GM18951 (cell line): ENCODE measurements around the gene EN1.

ENCODE experiments used
- POLR2A ChIP-seq: IDR thresholded peaks from 4 replicates; pipeline ENCODE4 v1.6.1; 2011; ENCODE audit warnings: mild to moderate bottlenecking; ENCODE audit not compliant: insufficient read length, insufficient read depth; ENCODE audit errors: extremely low read depth
- in situ Hi-C: fragments of 300-500 bp; cut with MboI; formaldehyde crosslinking; loops from one replicate; pipeline ENCODE4 v1.12.0; 2022; ENCODE audit warnings: low sequenced_read_pairs, mixed read lengths, inconsistent platforms; ENCODE audit not compliant: unreplicated experiment

The EN1 gene

GRCh38 chr2:118861731-118862130 is 14.3 kb upstream of the EN1 start:
- TF ChIP-seq POLR2A, result no peak
- in situ Hi-C loops, result loop anchor here (25.0 kb wide), 1 partner anchor 824 kb away; no protein-coding TSS in a partner anchor

GRCh38 chr2:118861242-118861641 is 13.8 kb upstream of the EN1 start:
- in situ Hi-C loops, result loop anchor here (25.0 kb wide), 1 partner anchor 824 kb away; no protein-coding TSS in a partner anchor
- TF ChIP-seq POLR2A, result no peak

- in situ Hi-C loops, result loop anchor here (25.0 kb wide), 1 partner anchor 823 kb away; no protein-coding TSS in a partner anchor
These were observed 13.1 kb upstream of the EN1 start for GRCh38 chr2:118860506-118860905.

GRCh38 chr2:118859157-118859770 is 11.8 kb upstream of the EN1 start:
- no peak for TF ChIP-seq POLR2A
- in situ Hi-C loops, result loop anchor here (10.0 to 25.0 kb wide), 2 partner anchors 634 to 822 kb away; no protein-coding TSS in a partner anchor

More at GRCh38 chr2:118860506-118860905, 13.1 kb upstream of the EN1 start:
- TF ChIP-seq POLR2A, result no peak

GRCh38 chr2:118858485-118859156 is 11.2 kb upstream of the EN1 start:
- in situ Hi-C loops, result loop anchor here (10.0 to 25.0 kb wide), 2 partner anchors 634 to 821 kb away; no protein-coding TSS in a partner anchor
- no peak for TF ChIP-seq POLR2A

GRCh38 chr2:118857677-118858484 is 10.4 kb upstream of the EN1 start:
- in situ Hi-C loops, result loop anchor here (10.0 to 25.0 kb wide), 2 partner anchors 633 to 821 kb away; no protein-coding TSS in a partner anchor
- TF ChIP-seq POLR2A, result no peak

GRCh38 chr2:118856978-118857676 is 9.7 kb upstream of the EN1 start:
- no peak for TF ChIP-seq POLR2A
- in situ Hi-C loops, result loop anchor here (10.0 to 25.0 kb wide), 2 partner anchors 632 to 820 kb away; no protein-coding TSS in a partner anchor

- no peak for TF ChIP-seq POLR2A
- in situ Hi-C loops, result loop anchor here (10.0 to 25.0 kb wide), 2 partner anchors 632 to 819 kb away; no protein-coding TSS in a partner anchor
These were observed 9.0 kb upstream of the EN1 start for GRCh38 chr2:118856330-118856977.

- in situ Hi-C loops, result loop anchor here (10.0 to 25.0 kb wide), 2 partner anchors 631 to 818 kb away; no protein-coding TSS in a partner anchor
These were observed 8.2 kb upstream of the EN1 start for GRCh38 chr2:118855451-118856279.

GRCh38 chr2:118854507-118855345 is 7.3 kb upstream of the EN1 start:
- TF ChIP-seq POLR2A, result no peak
- in situ Hi-C loops, result loop anchor here (10.0 to 25.0 kb wide), 2 partner anchors 630 to 817 kb away; no protein-coding TSS in a partner anchor

More at GRCh38 chr2:118855451-118856279, 8.2 kb upstream of the EN1 start:
- TF ChIP-seq POLR2A, result no peak

GRCh38 chr2:118853651-118854291 is 6.3 kb upstream of the EN1 start:
- in situ Hi-C loops, result loop anchor here (10.0 to 25.0 kb wide), 2 partner anchors 629 to 816 kb away; no protein-coding TSS in a partner anchor
- TF ChIP-seq POLR2A, result no peak
